Esophagus squamous epithelium (tissue), 4 donors: ENCODE results near the gene SNAPC4.

ENCODE experiments used
- POLR2A ChIP-seq, 4 donors: fragments of 450-650 bp; IDR thresholded peaks; one replicate each; pipeline ENCODE4 v1.6.1; 2017; ENCODE audit warnings: antibody characterized with exemption in 4 of 4, mild to moderate bottlenecking in 4 of 4, moderate library complexity in 3 of 4
- TF ChIP-seq, protein P1 (sequence below), 6 experiments: fragments of 450-650 bp in 4 of 6; fragments of 200-600 bp in 2 of 6; sonication (generic) in 2 of 6; IDR thresholded peaks; one replicate each; pipeline ENCODE4 v1.5.1; 2016 to 2019; ENCODE audit warnings: antibody characterized with exemption in 6 of 6, mild to moderate bottlenecking in 4 of 6, moderate library complexity in 4 of 6

DNA sequence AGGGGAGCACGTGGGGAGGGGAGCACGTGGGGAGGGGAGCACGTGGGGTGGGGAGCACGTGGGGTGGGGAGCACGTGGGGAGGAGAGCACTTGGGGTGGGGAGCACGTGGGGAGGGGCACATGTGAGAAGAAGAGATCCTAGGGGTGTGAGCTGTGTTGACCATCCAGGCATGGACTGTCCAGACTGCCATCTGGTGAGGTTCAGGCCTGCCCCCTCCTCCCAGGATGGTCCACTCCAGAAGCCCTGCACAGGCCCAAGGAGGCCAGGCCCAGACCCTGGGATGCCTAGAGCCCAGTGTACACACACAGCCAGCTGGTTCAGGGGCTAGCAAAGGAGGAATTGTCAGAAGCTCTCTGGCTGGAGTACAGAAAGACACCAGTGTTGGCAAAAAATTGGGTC, 2.3 kb downstream of the SNAPC4 start:
- TF ChIP-seq, protein P1, sequence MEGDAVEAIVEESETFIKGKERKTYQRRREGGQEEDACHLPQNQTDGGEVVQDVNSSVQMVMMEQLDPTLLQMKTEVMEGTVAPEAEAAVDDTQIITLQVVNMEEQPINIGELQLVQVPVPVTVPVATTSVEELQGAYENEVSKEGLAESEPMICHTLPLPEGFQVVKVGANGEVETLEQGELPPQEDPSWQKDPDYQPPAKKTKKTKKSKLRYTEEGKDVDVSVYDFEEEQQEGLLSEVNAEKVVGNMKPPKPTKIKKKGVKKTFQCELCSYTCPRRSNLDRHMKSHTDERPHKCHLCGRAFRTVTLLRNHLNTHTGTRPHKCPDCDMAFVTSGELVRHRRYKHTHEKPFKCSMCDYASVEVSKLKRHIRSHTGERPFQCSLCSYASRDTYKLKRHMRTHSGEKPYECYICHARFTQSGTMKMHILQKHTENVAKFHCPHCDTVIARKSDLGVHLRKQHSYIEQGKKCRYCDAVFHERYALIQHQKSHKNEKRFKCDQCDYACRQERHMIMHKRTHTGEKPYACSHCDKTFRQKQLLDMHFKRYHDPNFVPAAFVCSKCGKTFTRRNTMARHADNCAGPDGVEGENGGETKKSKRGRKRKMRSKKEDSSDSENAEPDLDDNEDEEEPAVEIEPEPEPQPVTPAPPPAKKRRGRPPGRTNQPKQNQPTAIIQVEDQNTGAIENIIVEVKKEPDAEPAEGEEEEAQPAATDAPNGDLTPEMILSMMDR (IDR thresholded peaks at IDR 0.05): no peak
- no peak for TF ChIP-seq POLR2A (IDR thresholded peaks at IDR 0.05)
